ENCODE data around the gene IL36B.

DNA sequence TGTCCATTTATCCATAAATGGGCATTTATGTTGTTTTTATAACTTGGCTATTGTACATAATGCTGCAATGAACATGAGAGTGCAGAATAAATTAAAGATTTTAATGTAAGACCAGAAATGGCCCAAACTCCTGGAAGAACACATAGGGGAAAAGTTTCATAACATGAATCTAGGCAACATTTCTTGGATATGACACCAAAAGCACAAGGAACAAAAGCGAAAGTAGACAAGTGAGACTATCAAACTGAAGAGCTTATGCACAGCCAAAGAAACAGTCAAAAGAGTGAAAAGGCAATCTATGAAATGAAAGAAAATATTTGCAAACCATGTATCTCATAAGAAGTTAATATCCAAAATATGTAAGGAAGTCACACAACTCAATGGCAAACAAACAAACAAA is 41.6 kb downstream of the IL36B start:
- TF ChIP-seq CTCF (IDR thresholded peaks at IDR 0.05) (no peak), POLR2A (IDR thresholded peaks at IDR 0.05) (no peak)
